ENCODE results near the gene SYNDIG1.

Gene SYNDIG1

GRCh38 chr20:24585796-24586522 lies 116.5 kb downstream of the SYNDIG1 start:
- no peak for DNase-seq (ENCODE audit: low spot score)

GRCh38 chr20:24586523-24586840 lies 117.1 kb downstream of the SYNDIG1 start:
- no peak for DNase-seq (ENCODE audit: low spot score)

- no peak for DNase-seq (ENCODE audit: low spot score)
Measured at GRCh38 chr20:24587384-24588046, 118.1 kb downstream of the SYNDIG1 start.

GRCh38 chr20:24588047-24588635 lies 118.7 kb downstream of the SYNDIG1 start:
- no peak for DNase-seq (ENCODE audit: low spot score)

GRCh38 chr20:24588725-24589340 lies 119.4 kb downstream of the SYNDIG1 start:
- no peak for DNase-seq (ENCODE audit: low spot score)

GRCh38 chr20:24589381-24589780 lies 120.0 kb downstream of the SYNDIG1 start:
- DNase-seq (ENCODE audit: low spot score) = no peak

- no peak for DNase-seq (ENCODE audit: low spot score)
Measured at GRCh38 chr20:24589815-24590177, 120.4 kb downstream of the SYNDIG1 start.

GRCh38 chr20:24590178-24590982 lies 121.0 kb downstream of the SYNDIG1 start:
- no peak for DNase-seq (ENCODE audit: low spot score)

GRCh38 chr20:24597051-24597450 lies 127.6 kb downstream of the SYNDIG1 start:
- DNase-seq (ENCODE audit: low spot score) = no peak

- no peak for DNase-seq (ENCODE audit: low spot score)
Measured at GRCh38 chr20:24598346-24598745, 128.9 kb downstream of the SYNDIG1 start.

GRCh38 chr20:24598996-24599395 lies 129.6 kb downstream of the SYNDIG1 start:
- DNase-seq (ENCODE audit: low spot score) = no peak

GRCh38 chr20:24600012-24600411 lies 130.6 kb downstream of the SYNDIG1 start:
- DNase-seq (ENCODE audit: low spot score) = no peak

- no peak for DNase-seq (ENCODE audit: low spot score)
Measured at GRCh38 chr20:24603454-24603853, 134.0 kb downstream of the SYNDIG1 start.

- no peak for DNase-seq (ENCODE audit: low spot score)
Measured at GRCh38 chr20:24604966-24605665, 135.7 kb downstream of the SYNDIG1 start.

- DNase-seq (ENCODE audit: low spot score) = no peak
Measured at GRCh38 chr20:24605937-24606455, 136.6 kb downstream of the SYNDIG1 start.

GRCh38 chr20:24607402-24607801 lies 138.0 kb downstream of the SYNDIG1 start:
- DNase-seq (ENCODE audit: low spot score) = no peak

GRCh38 chr20:24608926-24609667 lies 139.7 kb downstream of the SYNDIG1 start:
- DNase-seq (ENCODE audit: low spot score) = no peak

GRCh38 chr20:24609757-24610156 lies 140.3 kb downstream of the SYNDIG1 start:
- DNase-seq (ENCODE audit: low spot score) = no peak

- no peak for DNase-seq (ENCODE audit: low spot score)
Measured at GRCh38 chr20:24610341-24611115, 141.1 kb downstream of the SYNDIG1 start.
